H1 (cell line): ENCODE results near the gene ZNF839. TPM values are rescaled to one million over a fixed set of nuclear protein-coding genes. Genes with fewer than 3 reads are reported as not detected.

Experiments used
- CTCF ChIA-PET: fragments of 300-600 bp; sonication (Branson Sonifier 250); formaldehyde crosslinking; loops from one replicate; lab custom pipeline; 2021; ENCODE audit not compliant: partially characterized antibody; lab: Charles Lee
- POLR2A ChIA-PET: fragments of 300-600 bp; sonication (Branson Sonifier 250); formaldehyde crosslinking; loops from one replicate; lab custom pipeline; 2021; ENCODE audit warnings: inconsistent platforms; ENCODE audit not compliant: partially characterized antibody; lab: Charles Lee
- DNase-seq, 2 experiments: peaks; one replicate each; pipeline versions ENCODE4 v3.0.0 to v3.0.0-alpha.2; 2010 to 2022; ENCODE audit warnings: low spot score in 2 of 2, low read depth in 1 of 2, mixed read lengths in 1 of 2
- FAIRE-seq: peaks from 2 replicates; lab custom pipeline; 2011; peaks lifted over from hg19 to GRCh38; lab: Jason Lieb, UNC
- H2AFZ ChIP-seq: 2 replicates; pipeline ENCODE4 v1.8.1; 2012; ENCODE audit warnings: low read length, inconsistent platforms
- H2AK5ac ChIP-seq: 2 replicates; pipeline ENCODE4 v1.6.1; 2013; ENCODE audit warnings: low read depth, low read length
- H2BK120ac ChIP-seq: replicated peaks from 2 replicates; pipeline ENCODE3; 2013; ENCODE audit warnings: low read depth, low read length, inconsistent platforms
- H2BK12ac ChIP-seq: 2 replicates; pipeline ENCODE4 v1.6.1; 2013; ENCODE audit warnings: low read depth, low read length
- H2BK15ac ChIP-seq: 2 replicates; pipeline ENCODE4 v1.6.1; 2013; ENCODE audit warnings: low read length
- H2BK20ac ChIP-seq: 2 replicates; pipeline ENCODE4 v1.6.1; 2013; ENCODE audit warnings: low read length
- H2BK5ac ChIP-seq: 2 replicates; pipeline ENCODE4 v1.6.1; 2013; ENCODE audit warnings: low read depth, low read length
- H3K14ac ChIP-seq: 2 replicates; pipeline ENCODE4 v1.6.1; 2013; ENCODE audit warnings: inconsistent platforms; ENCODE audit not compliant: insufficient read length
- H3K18ac ChIP-seq: 2 replicates; pipeline ENCODE4 v1.6.1; 2013; ENCODE audit warnings: low read length; ENCODE audit errors: extremely low read depth
- H3K23ac ChIP-seq: 2 replicates; pipeline ENCODE4 v1.6.1; 2013; ENCODE audit warnings: inconsistent platforms; ENCODE audit not compliant: insufficient read length
- H3K23me2 ChIP-seq: 2 replicates; pipeline ENCODE4 v1.6.1; 2013; ENCODE audit warnings: low read depth, low read length
- H3K27ac ChIP-seq: 2 replicates; pipeline ENCODE4 v1.6.1; 2011; ENCODE audit warnings: low read depth, low read length, inconsistent platforms
- H3K27me3 ChIP-seq, 4 experiments: replicated peaks in 1 of 4; 1 replicate in 1 of 4; 2 replicates in 3 of 4; pipeline versions ENCODE4 v1.6.1 to v1.8.1; 2011 to 2013; ENCODE audit warnings: low read length in 3 of 4, mild to moderate bottlenecking in 3 of 4, inconsistent platforms in 2 of 4, mixed read lengths in 2 of 4, moderate library complexity in 1 of 4; ENCODE audit not compliant: control insufficient read depth in 3 of 4, insufficient read depth in 3 of 4; ENCODE audit errors: extremely low read depth in 1 of 4
- H3K36me3 ChIP-seq, 4 experiments: 2 replicates each; pipeline versions ENCODE4 v1.6.1 to v1.8.1; 2011 to 2013; ENCODE audit warnings: mild to moderate bottlenecking in 4 of 4, low read length in 3 of 4, moderate library complexity in 2 of 4, control low read depth in 1 of 4, inconsistent platforms in 1 of 4; ENCODE audit not compliant: insufficient read depth in 4 of 4, control insufficient read depth in 2 of 4
- H3K4ac ChIP-seq: replicated peaks from 2 replicates; pipeline ENCODE3; 2013; ENCODE audit warnings: low read length, low read depth, mixed read lengths, inconsistent platforms; ENCODE audit not compliant: insufficient read length
- H3K4me1 ChIP-seq, 4 experiments: replicated peaks in 1 of 4; 1 replicate in 1 of 4; 2 replicates in 3 of 4; pipeline versions ENCODE4 v1.6.1 to v1.8.1; 2011 to 2013; ENCODE audit warnings: low read length in 3 of 4, inconsistent platforms in 2 of 4, mixed read lengths in 1 of 4; ENCODE audit not compliant: insufficient read depth in 4 of 4, control insufficient read depth in 3 of 4
- H3K4me2 ChIP-seq, 2 experiments: 2 replicates each; pipeline versions ENCODE4 v1.6.1 to v1.8.1; 2011 to 2013; ENCODE audit warnings: low read depth in 2 of 2, low read length in 2 of 2, control low read depth in 1 of 2, inconsistent platforms in 1 of 2, mild to moderate bottlenecking in 1 of 2; ENCODE audit not compliant: insufficient read depth in 1 of 2
- H3K4me3 ChIP-seq, 4 experiments: fragments of 200-600, 300-600 bp in 1 of 4; sonication (generic), shearing (Covaris generic), sonication (Bioruptor Twin) in 1 of 4; 2 replicates each; pipeline versions ENCODE4 v1.5.1 to v1.8.1; 2011 to 2016; ENCODE audit warnings: low read length in 4 of 4, low read depth in 3 of 4, control low read depth in 2 of 4, inconsistent platforms in 2 of 4, mild to moderate bottlenecking in 2 of 4, mixed read lengths in 1 of 4, moderate library complexity in 1 of 4; ENCODE audit not compliant: insufficient read depth in 2 of 4; ENCODE audit errors: extremely low read depth in 1 of 4
- H3K56ac ChIP-seq: replicated peaks from 2 replicates; pipeline ENCODE3; 2013; ENCODE audit warnings: low read depth, mild to moderate bottlenecking, mixed read lengths, low read length, inconsistent platforms; ENCODE audit not compliant: insufficient read length
- H3K79me1 ChIP-seq: 2 replicates; pipeline ENCODE4 v1.6.1; 2013; ENCODE audit warnings: low read depth, low read length, control low read depth
- H3K79me2 ChIP-seq, 2 experiments: 2 replicates each; pipeline versions ENCODE4 v1.6.1 to v1.8.1; 2012 to 2013; ENCODE audit warnings: low read length in 2 of 2, mild to moderate bottlenecking in 2 of 2, inconsistent platforms in 1 of 2; ENCODE audit not compliant: insufficient read depth in 2 of 2, control insufficient read depth in 1 of 2
- H3K9ac ChIP-seq, 4 experiments: replicated peaks in 1 of 4; 1 replicate in 1 of 4; 2 replicates in 3 of 4; pipeline versions ENCODE4 v1.6.1 to v1.8.1; 2011 to 2013; ENCODE audit warnings: low read depth in 3 of 4, low read length in 3 of 4, control low read depth in 2 of 4, mild to moderate bottlenecking in 2 of 4, moderate library complexity in 2 of 4, inconsistent platforms in 1 of 4; ENCODE audit errors: extremely low read depth in 1 of 4
- H3K9me3 ChIP-seq, 2 experiments: 2 replicates each; pipeline versions ENCODE4 v1.6.1 to v1.8.1; 2012 to 2013; ENCODE audit warnings: mild to moderate bottlenecking in 2 of 2, moderate library complexity in 2 of 2, control low read depth in 1 of 2, inconsistent platforms in 1 of 2, low read depth in 1 of 2, low read length in 1 of 2, mixed read lengths in 1 of 2; ENCODE audit not compliant: insufficient read depth in 2 of 2
- H4K20me1 ChIP-seq, 2 experiments: replicated peaks in 1 of 2; 2 replicates each; pipeline versions ENCODE3 to v1.8.1; 2011 to 2013; ENCODE audit warnings: inconsistent platforms in 2 of 2, low read length in 2 of 2, mild to moderate bottlenecking in 1 of 2; ENCODE audit not compliant: insufficient read depth in 2 of 2, control insufficient read depth in 1 of 2
- H4K5ac ChIP-seq: 2 replicates; pipeline ENCODE4 v1.6.1; 2013; ENCODE audit warnings: low read length, low read depth, mixed read lengths, inconsistent platforms; ENCODE audit not compliant: insufficient read length
- H4K8ac ChIP-seq: 2 replicates; pipeline ENCODE4 v1.8.0; 2013; ENCODE audit warnings: mild to moderate bottlenecking, moderate library complexity, low read length, inconsistent platforms; ENCODE audit not compliant: insufficient read depth; ENCODE audit errors: extremely low read depth
- H4K91ac ChIP-seq: replicated peaks from 2 replicates; pipeline ENCODE3; 2013; ENCODE audit warnings: low read length, mixed read lengths, inconsistent platforms; ENCODE audit not compliant: insufficient read length
- CTBP2 ChIP-seq: IDR thresholded peaks from 2 replicates; pipeline ENCODE4 v1.7.0; 2011; ENCODE audit warnings: borderline replicate concordance, mild to moderate bottlenecking, moderate library complexity, mixed read lengths, low read length; ENCODE audit not compliant: insufficient read depth, insufficient read length
- FOSL1 ChIP-seq: IDR thresholded peaks from 2 replicates; pipeline ENCODE4 v1.6.1; 2011; ENCODE audit warnings: mild to moderate bottlenecking, low read depth, low read length, moderate library complexity; ENCODE audit not compliant: insufficient read depth
- GTF2F1 ChIP-seq: IDR thresholded peaks from 2 replicates; pipeline ENCODE4 v1.6.1; 2012; ENCODE audit warnings: low read depth, low read length, improper control_type of control experiment, borderline replicate concordance
- SP1 ChIP-seq: IDR thresholded peaks from 2 replicates; pipeline ENCODE4 v1.6.1; 2011; ENCODE audit warnings: low read depth, low read length
- USF2 ChIP-seq: IDR thresholded peaks from 2 replicates; pipeline ENCODE4 v1.6.1; 2011; ENCODE audit warnings: low read length, improper control_type of control experiment
- WGBS, 2 experiments: shearing (Covaris generic) in 1 of 2; methylation state at CpG; one replicate each; pipeline versions ENCODE4 v1.1.6 to v1.1.7; 2013 to 2015; ENCODE audit warnings: low lambda C conversion rate in 2 of 2, mixed read lengths in 2 of 2, inconsistent platforms in 1 of 2, low coverage in 1 of 2, missing lambda C conversion rate in 1 of 2; ENCODE audit not compliant: insufficient replicate concordance in 2 of 2, insufficient coverage in 1 of 2, insufficient read length in 1 of 2; ENCODE audit errors: extremely low coverage in 1 of 2, missing lambda C conversion rate in 1 of 2; 5-methylcytosine and 5-hydroxymethylcytosine counted together
- polyA plus RNA-seq, 7 experiments: library from polyadenylated mRNA; depleted of rRNA in 3 of 7; stranded (reverse) in 5 of 7; unstranded in 2 of 7; fragments of >200 nt in 5 of 7; fragments of 200-250 nt in 2 of 7; gene quantifications; 1 replicate in 5 of 7; 2 replicates in 1 of 7; 4 replicates in 1 of 7; pipeline versions ENCODE4 v1.2.1 to v1.2.3, GENCODE V29; 2011 to 2013; ENCODE audit warnings: missing spikeins in 2 of 7, mixed read lengths in 2 of 7
- total RNA-seq: library from RNA; stranded (reverse); fragmentation: NEBNext Ultra II Directional; extraction: Animal tissue kit (Norgen Biotek cat#: 25700); gene quantifications from 2 replicates; pipeline ENCODE4 v1.2.1, GENCODE V29; 2021

The ZNF839 gene
- total and polyA plus RNA-seq, 2 of the 8 experiments (the other 6 are each of a cell fraction or from before 2014, with no cell fraction given), result 8.1 to 9.4 TPM

- Histone ChIP-seq H3K4me2 (no peak overlapping the region), H3K27ac (peak overlapping the region; percentile 6; the same call in 1 of the 2 replicates), H2AFZ (no peak overlapping the region), H3K4ac (no peak overlapping the region), H2AK5ac (no peak overlapping the region), H3K23ac (no peak overlapping the region), H2BK5ac (no peak overlapping the region), H3K27me3 (no peaks in the 10 kb centered on the region), H3K9me3 (no peaks in the 10 kb centered on the region), H2BK20ac (no peak overlapping the region), H3K14ac (no peak overlapping the region), H3K23me2 (no peaks in the 10 kb centered on the region), H2BK15ac (no peak overlapping the region), H4K8ac (no peak overlapping the region), H3K56ac (no peak overlapping the region), H4K91ac (no peak overlapping the region), H3K4me3 (no peak overlapping the region), H3K79me2 (no peaks in the 10 kb centered on the region), H3K9ac (no peak overlapping the region), H3K36me3 (peaks cover 0 to 15% (median 4%) of the 10 kb centered on the region in 4 experiments; a peak in 4 of 8 replicates), H2BK120ac (no peak overlapping the region), H4K5ac (no peak overlapping the region), H3K79me1 (no peaks in the 10 kb centered on the region), H2BK12ac (no peak overlapping the region), H4K20me1 (no peaks in the 10 kb centered on the region), H3K18ac (no peak overlapping the region), H3K4me1 (no peaks in the 10 kb centered on the region; a peak in 1 of 7 replicates)
- POLR2A ChIA-PET, result interaction anchor here (1.0 to 1.4 kb wide), 2 partner anchors 8 to 10 kb away, joined by 3 read pairs; no protein-coding TSS in a partner anchor
- CTCF ChIA-PET, result no interaction called here
- TF ChIP-seq FOSL1 (no peak), USF2 (no peak), GTF2F1 (no peak), CTBP2 (no peak), SP1 (no peak)
- FAIRE-seq, result no peak
- DNase-seq, result no peak
- WGBS, 2 experiments, result 92% methylated on average over 8 of the region's 8 CpGs; no CpG with 5 or more reads in 1 of the 2 experiments
Observed at GRCh38 chr14:102341566-102341965, 22.0 kb downstream of the ZNF839 start.
